NB4 (cell line): ENCODE data around the gene EML4.

Experiments
- DNase-seq: peaks from one replicate; pipeline ENCODE4 v3.0.0; 2010; ENCODE audit warnings: low read depth
- H3K4me3 ChIP-seq: one replicate; pipeline ENCODE4 v1.5.1; 2011; ENCODE audit warnings: mild to moderate bottlenecking, low read depth, low read length, moderate library complexity
- MYC ChIP-seq: IDR thresholded peaks from 2 replicates; pipeline ENCODE4 v1.6.1; 2011; ENCODE audit warnings: low read depth, low read length
- POLR2A ChIP-seq: IDR thresholded peaks from 2 replicates; pipeline ENCODE4 v1.6.1; 2011; ENCODE audit warnings: mild to moderate bottlenecking; ENCODE audit not compliant: insufficient read length; ENCODE audit errors: extremely low read depth
- TF ChIP-seq, protein P1 (sequence below): IDR thresholded peaks from 2 replicates; pipeline ENCODE4 v1.6.1; 2011; ENCODE audit warnings: low read depth, low read length
- TF ChIP-seq, protein P2 (sequence below): IDR thresholded peaks from one replicate; pipeline ENCODE4 v1.5.1; 2012; ENCODE audit warnings: low read depth, low read length

Gene EML4

DNA sequence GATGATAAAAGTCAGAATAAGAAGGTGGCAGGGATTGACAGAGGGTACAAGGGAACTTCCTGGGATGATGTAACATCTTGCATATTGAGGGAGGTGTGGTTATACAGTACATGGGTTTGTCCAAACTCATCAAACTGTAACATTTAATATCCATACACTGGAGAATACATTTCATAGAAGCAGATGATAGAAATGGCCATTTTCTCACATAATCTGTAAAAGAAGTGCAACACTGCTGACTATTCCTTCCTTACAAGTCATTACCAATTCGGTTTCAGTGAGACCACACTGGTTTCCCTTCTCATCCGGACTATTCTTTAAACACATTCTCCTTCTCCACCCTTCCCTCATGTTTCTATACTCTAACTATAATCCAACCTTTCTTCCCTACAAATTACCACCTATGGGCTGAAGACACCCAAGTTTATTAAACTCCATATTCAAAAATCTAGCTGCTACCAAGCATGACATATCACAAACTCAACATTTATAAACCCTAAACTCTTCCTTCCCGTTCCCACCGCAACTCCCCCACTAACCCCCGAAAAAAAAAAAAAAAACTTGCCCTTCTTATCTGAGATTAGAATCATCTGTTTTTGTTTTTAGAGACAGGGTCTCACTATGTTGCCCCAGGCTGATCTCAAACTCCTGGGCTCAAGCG lies 190.3 kb downstream of the EML4 start:
- peak; percentile 23 for DNase-seq
- TF ChIP-seq, protein P1, sequence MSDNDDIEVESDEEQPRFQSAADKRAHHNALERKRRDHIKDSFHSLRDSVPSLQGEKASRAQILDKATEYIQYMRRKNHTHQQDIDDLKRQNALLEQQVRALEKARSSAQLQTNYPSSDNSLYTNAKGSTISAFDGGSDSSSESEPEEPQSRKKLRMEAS: no peak
- TF ChIP-seq, protein P2, sequence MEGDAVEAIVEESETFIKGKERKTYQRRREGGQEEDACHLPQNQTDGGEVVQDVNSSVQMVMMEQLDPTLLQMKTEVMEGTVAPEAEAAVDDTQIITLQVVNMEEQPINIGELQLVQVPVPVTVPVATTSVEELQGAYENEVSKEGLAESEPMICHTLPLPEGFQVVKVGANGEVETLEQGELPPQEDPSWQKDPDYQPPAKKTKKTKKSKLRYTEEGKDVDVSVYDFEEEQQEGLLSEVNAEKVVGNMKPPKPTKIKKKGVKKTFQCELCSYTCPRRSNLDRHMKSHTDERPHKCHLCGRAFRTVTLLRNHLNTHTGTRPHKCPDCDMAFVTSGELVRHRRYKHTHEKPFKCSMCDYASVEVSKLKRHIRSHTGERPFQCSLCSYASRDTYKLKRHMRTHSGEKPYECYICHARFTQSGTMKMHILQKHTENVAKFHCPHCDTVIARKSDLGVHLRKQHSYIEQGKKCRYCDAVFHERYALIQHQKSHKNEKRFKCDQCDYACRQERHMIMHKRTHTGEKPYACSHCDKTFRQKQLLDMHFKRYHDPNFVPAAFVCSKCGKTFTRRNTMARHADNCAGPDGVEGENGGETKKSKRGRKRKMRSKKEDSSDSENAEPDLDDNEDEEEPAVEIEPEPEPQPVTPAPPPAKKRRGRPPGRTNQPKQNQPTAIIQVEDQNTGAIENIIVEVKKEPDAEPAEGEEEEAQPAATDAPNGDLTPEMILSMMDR: no peak
- TF ChIP-seq MYC: no peak
- peak overlapping the region; percentile 95 for H3K4me3 ChIP-seq

DNA sequence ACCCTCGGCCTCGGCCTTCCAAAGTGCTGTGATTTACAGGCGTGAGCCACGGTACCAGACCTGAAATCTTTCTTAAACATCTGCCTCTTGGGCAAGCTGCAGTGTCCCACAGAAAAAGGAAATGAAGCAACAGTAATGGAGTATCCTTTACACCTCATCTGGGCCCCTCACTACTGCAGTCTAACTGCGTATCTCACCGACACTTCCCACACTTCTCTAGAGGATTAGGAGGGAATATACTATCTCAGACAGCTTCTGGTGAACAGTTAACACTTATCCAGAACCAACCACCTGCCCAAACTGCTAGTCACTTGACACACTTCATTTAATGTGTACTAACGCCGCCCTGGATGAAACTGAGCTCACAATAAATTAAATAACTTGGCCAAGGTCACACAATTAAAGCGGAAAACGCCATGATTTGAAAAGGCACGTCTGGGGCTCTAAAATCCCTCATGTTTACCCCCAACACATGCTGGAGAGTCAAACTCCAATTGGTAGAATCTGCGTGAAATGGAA lies 190.9 kb downstream of the EML4 start:
- peak; percentile 85 for DNase-seq
- H3K4me3 ChIP-seq: peak overlapping the region; percentile 95
- TF ChIP-seq, protein P1: peak; percentile 24; the same call in 1 of the 2 replicates
- no peak for TF ChIP-seq MYC
- TF ChIP-seq POLR2A: no peak
- TF ChIP-seq, protein P2: no peak

DNA sequence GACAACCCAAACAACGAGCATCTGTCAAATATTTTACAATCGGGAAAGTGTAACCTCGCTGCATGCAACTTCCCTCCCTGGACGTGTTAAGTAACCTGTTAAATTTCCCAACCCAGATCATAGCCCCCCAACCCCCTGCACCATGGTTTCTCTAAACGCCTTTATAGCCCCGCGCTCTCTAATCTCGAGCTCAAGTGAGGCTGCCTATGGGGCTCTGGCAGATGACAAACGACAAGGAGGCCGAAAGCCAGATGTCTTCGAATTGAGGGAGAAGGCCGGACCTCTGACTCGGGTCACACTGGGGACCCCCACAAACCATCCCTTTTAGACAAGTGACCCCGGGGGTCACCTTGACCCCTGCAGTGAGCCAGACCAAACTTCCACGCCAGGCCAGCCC lies 191.3 kb downstream of the EML4 start:
- TF ChIP-seq MYC (no peak), POLR2A (no peak)
- TF ChIP-seq, protein P1: no peak
- TF ChIP-seq, protein P2: no peak
- peak overlapping the region; percentile 95 for H3K4me3 ChIP-seq
- peak; percentile 39 for DNase-seq

DNA sequence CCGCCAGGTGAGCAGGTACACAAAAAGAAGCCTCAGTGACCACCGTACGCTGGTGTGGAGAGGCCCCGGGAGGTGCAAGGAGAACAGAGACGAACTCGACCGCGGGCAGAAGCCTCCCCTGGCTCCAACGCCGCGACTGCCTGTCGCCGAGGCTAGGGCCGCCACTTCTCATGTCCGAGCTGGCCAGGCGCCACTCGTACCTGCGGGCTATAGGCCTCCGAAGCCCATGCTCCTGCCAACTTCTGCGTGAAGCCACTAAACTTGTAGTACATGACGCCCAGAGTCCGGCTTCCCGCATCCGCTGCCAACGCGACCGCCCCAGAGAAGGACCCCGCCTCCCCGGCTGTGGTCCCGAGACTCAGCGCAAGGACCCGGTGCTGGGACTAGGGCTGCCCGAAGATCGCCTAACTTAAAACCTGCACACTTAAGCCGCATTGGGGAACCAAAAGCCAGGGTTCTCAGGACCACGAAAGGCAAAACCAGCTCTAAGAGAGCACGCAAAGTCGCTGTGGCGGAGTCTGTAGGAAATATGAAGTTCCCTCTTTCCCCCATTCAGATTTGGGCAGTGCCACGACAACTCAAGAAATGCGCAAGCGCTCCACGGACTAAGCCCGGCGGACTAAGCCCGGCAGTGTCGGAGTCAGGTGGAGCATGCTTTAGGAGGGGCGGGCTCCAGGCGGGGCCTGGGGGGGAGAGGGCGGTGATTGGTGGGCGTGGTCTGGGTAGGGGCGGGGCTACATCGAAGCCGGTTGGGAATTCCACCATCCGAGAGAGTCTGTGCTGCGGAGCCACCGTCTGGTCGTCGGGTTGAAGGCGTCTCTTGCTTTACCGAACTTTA lies 192.0 kb downstream of the EML4 start, which contains the start of gene COX7A2L:
TSS of gene COX7A2L (minus strand) at position 328 of the 838 bp plus-strand sequence. CDS start at position 272, 56 bp downstream.
- peak within 1 kb of the TSS; percentile 95 for H3K4me3 ChIP-seq
- TF ChIP-seq MYC (peak; percentile 46), POLR2A (peak; percentile 47)
- TF ChIP-seq, protein P2: peak; percentile 5
- TF ChIP-seq, protein P1: peak; percentile 48
- DNase-seq: peak; percentile 97

DNA sequence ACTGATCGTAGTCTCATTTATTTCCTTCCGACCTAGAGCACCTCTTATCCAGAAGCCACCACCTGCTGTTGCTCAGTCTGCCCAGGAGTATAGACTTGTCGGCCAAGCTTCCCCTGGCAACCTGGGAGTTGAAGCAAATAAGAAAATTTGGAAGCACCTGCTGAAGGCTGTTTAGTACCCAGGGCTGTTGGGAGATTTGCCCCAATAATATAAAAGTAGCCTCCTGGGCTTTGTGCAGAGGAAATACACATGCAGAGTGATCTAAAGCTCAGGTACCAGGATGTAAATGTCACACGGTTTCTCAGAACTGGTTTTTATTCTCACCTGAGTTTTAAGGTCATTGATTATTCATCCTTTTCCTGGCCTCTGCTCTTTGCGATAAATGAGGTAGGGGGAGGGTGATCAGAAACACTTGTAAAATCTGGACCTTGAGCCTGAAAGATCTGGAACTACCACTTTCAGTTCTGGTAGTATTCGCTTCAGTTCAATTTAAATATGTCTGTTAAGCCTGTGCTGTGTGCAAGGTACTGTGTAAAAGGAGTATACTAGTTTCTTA lies 192.7 kb downstream of the EML4 start:
- peak overlapping the region; percentile 54 for H3K4me3 ChIP-seq
- TF ChIP-seq POLR2A (no peak), MYC (no peak)
- TF ChIP-seq, protein P2: no peak
- TF ChIP-seq, protein P1: no peak
- DNase-seq: no peak
